GM19324 (cell line): ENCODE data around the gene ZNF654.
"Not testable (repeated sequence)": the region's sequence is repeated elsewhere in the genome, so short reads cannot be mapped to it uniquely, and the experiment has no call there.

Experiments used
- ATAC-seq: cut with Tn5 transposase; IDR thresholded peaks from one replicate; pipeline ENCODE4 v1.9.1; 2021; ENCODE audit warnings: mild to moderate bottlenecking, moderate library complexity; ENCODE audit not compliant: unreplicated experiment, low FRiP score

Gene ZNF654

GRCh38 chr3:88133711-88134263 is 74.7 kb downstream of the ZNF654 start:
- no peak for ATAC-seq

DNA sequence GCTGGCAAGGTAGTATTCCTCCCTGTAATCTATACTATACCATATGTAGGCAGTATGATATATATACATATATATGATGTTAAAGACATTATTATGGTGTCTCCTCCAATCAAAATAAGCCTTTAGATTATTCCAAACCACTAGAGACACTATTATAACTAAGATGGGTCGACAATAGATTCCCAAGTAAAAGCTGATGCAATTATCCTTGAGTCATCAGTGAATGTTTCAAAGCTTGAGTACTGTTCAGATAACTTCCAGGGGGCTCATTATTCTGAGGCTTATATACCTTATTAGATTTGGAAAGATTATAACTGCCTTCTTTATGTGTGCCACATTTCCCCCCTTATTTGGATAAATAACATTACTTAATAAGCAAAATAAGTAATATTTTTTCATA is 78.8 kb downstream of the ZNF654 start:
- ATAC-seq = no peak

DNA sequence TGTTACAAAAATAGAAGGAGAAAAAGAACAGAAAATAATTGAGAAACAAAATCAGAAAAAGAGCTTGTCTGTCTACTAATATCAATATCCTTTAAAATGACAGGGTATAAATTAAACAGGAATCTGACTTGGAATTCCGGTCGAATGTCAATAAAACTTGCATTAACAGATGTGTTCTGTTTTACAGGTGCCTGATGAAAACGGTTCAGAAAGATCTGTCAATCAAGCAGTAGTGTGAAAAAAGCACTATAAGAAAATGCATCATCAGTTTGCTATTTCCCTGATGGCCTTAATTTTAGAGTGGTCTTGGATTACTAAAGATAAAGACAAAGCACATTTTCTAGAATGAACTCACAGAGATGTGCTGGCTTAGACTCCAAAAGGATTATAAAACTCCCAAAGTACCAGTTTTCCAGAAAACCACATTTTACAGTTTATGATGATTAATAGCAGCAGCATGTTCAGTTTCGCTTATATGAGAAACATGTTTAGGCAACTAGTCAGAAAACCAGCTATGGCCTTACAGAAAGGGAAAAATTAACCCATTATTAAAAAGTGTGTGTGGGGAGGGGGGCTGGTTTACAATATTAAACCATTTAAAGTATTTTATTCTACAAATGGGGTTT is 82.5 kb downstream of the ZNF654 start:
- ATAC-seq = no peak

DNA sequence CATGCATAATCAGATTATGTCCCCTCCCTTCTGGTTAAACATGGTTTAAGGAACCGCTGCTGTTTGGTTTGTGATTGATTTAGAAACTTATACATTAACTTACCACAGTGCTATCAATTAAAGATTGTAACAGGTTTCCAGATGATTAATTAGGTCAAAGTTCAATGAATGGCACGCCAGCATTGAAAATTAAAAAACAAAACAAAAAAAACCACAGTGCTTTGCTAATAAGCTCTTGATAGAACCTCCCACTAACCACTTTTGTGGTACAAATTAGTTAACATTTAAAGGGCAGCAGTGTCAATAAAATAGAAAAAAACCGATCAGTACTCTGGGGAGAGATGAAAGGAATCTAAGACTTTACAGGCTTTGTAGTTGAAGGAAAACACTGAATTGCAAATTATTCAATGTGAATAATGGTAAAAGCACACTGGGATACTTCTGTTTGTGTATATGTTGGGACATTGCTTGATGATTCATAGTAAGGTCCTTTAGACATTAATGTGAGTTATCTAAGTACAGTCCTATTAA is 83.1 kb downstream of the ZNF654 start:
- ATAC-seq = no peak

- no peak for ATAC-seq
Measured at GRCh38 chr3:88147261-88147660, 88.2 kb downstream of the ZNF654 start.

DNA sequence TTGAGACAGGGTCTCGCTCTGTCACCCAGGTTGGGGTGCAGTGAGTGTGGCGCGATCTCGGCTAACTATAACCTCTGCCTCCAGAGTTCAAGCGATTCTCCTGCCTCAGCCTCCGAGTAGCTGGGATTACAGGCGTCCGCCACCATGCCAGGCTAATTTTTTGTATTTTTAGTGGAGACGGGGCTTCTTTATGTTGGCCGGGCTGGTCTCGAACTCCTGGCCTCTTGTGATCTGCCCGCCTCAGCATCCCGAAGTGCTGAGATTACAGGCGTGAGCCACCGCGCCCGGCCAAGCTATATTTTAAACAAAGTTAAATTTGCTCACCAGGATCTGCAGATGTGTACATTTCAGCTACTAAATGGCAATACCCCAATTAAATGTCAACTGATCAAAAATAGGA is 89.6 kb downstream of the ZNF654 start:
- ATAC-seq = no peak

DNA sequence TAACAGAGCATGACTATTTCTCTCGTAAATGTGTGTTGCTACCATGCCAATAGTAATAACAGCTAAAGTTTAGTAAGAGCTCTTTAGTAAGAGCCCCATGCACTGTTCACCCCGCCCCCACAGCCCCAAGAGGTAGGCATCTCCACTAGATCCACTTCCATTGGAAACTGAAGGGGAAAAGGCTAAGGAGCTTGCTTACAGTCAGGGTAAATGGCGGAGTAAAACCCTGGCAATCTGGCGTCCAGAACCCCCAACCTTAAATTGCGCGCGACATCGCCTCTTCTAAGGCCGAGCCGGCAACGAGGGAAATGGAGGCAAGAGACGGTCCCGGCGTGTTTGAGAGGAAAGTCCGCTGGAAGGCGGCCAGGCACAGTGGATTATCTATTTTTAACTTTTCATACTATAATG is 90.0 kb downstream of the ZNF654 start:
- ATAC-seq = peak; percentile 6

- ATAC-seq = peak; percentile 90
Measured at GRCh38 chr3:88149509-88150362, 90.7 kb downstream of the ZNF654 start, which contains the start of gene C3orf38. TSS of gene C3orf38 (plus strand) at chr3:88149959. CDS start at chr3:88150053, 94 bp downstream.

DNA sequence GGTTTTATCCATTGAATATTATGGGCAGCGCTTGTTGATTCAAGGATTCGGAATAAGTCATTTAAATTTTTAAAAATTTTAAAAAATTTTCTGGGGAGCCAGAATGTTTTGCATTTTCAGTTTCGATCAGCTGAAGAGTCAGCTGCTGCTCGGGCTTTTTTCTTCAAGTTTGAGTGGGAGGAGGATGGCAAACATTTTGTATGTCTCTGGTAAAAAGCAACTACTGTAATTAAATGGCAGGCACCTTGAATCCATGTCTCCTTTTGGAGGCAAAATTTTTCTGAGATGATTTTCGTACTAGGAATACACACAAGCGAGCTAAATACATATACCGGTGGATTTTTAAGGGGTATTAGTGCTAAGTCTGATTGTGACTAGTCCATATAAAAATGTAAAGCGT is 91.3 kb downstream of the ZNF654 start:
- peak; percentile 24 for ATAC-seq

- ATAC-seq = no peak
Measured at GRCh38 chr3:88150806-88151205, 91.8 kb downstream of the ZNF654 start.

DNA sequence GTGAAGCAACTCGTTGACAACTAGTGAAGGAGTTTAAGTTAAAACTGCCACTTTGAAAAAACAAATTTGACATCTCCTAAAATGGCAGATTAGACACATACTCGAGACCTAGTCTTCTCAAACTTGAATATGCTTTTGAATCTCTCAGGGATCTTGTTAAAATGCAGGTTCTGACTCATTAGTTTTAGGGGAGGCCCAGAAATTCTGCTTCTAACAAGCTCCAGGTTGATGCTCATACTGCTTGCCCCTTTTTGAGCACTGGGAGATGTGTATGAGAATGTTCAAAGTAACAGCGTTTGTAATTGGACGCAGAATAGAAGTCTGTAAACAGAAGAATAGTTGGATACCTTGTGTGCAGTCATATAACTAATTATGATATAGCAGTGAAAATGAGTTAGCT is 92.3 kb downstream of the ZNF654 start:
- ATAC-seq = no peak

- ATAC-seq = no peak
Measured at GRCh38 chr3:88152841-88153240, 93.8 kb downstream of the ZNF654 start.

GRCh38 chr3:88166419-88166971 is 107.4 kb downstream of the ZNF654 start:
- no peak for ATAC-seq

GRCh38 chr3:88167173-88167572 is 108.1 kb downstream of the ZNF654 start:
- ATAC-seq = no peak

- ATAC-seq = no peak
Measured at GRCh38 chr3:88167704-88168103, 108.6 kb downstream of the ZNF654 start.

- ATAC-seq = no peak
Measured at GRCh38 chr3:88168171-88168570, 109.1 kb downstream of the ZNF654 start.

DNA sequence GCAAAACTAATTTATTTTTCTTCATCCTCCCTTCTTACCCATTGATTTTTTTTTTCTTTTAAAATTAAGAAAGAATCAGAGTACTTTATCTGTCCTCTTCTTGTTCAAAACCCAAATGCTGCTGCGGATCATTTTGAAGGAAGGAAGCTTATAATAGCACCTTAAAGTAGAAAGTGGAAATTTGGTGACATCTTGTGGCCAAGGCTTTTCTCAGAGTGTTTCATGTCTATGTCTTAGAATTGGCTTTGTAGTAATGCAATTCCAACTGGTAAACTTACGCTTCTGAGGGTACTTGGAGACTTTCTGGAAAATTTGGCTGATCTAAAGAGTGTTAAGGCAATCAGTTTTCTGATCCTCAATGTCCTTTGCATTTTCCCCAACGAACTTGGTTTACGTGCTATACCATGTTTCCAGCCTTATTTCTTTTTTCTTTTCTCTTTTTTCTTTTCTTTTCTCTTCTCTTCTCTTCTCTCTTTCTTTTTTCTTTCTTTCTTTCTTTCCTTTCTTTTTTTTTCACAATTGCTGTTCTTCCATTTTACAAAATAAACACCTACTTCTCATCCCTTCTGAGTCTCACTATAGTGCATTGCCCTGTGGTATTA is 121.4 kb downstream of the ZNF654 start:
- no peak for ATAC-seq

- not testable (repeated sequence) for ATAC-seq
Measured at GRCh38 chr3:88182165-88182918, 123.3 kb downstream of the ZNF654 start.

- no peak for ATAC-seq
Measured at GRCh38 chr3:88188436-88188835, 129.4 kb downstream of the ZNF654 start.

DNA sequence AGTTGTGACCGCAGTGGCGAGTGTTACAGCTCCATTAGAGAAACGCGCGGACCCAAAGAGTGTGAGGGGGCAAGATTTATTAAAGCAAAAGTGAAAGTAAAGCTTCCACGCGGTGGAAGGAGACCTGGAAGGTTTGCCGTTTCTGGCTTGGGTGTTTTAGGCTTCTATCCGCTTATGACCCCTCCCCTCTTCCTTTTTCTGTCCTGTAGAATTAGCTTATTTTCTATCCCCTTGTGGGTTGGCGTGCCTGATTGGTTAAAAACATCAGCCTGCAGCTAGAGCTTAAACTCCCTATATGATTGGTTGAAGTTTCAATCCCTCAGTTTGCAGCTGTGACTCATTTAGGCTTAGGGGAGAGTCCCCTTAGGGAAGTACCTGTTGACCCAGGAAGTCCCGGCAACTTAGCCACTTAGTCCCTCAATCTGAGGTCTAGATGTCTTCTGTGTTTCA is 130.3 kb downstream of the ZNF654 start:
- ATAC-seq = no peak
